ENCODE measurements around the gene PSMA6. TPM values are rescaled to one million over a fixed set of nuclear protein-coding genes. Genes with fewer than 3 reads are reported as not detected.
"Not testable (repeated sequence)": the region's sequence is repeated elsewhere in the genome, so short reads cannot be mapped to it uniquely, and the experiment has no call there.

Gene PSMA6
- total RNA-seq, 1 experiment from 2014 or later: 325 TPM

GRCh38 chr14:35306114-35306513, 13.9 kb downstream of the PSMA6 start:
- H3K27me3 ChIP-seq (replicated peaks): no peaks in the 10 kb centered on the region
- H3K36me3 ChIP-seq: peaks cover 41% of the 10 kb centered on the region
- H3K4me3 ChIP-seq: no peak overlapping the region
- no peak for DNase-seq (ENCODE audit: low read depth in 1 of 2, low spot score in 2 of 2)
- H3K9me3 ChIP-seq (replicated peaks): no peaks in the 10 kb centered on the region
- H3K4me1 ChIP-seq (replicated peaks): no peaks in the 10 kb centered on the region
- no peak overlapping the region for H3K27ac ChIP-seq

GRCh38 chr14:35317820-35318219, 25.6 kb downstream of the PSMA6 start:
- no peak overlapping the region for H3K27ac ChIP-seq
- no peaks in the 10 kb centered on the region for H3K27me3 ChIP-seq (replicated peaks)
- peaks cover 40% of the 10 kb centered on the region for H3K36me3 ChIP-seq
- H3K4me1 ChIP-seq (replicated peaks): peaks cover 4% of the 10 kb centered on the region; the same call in 1 of the 2 replicates
- DNase-seq (ENCODE audit: low read depth in 1 of 2, low spot score in 2 of 2): no peak
- H3K4me3 ChIP-seq: no peak overlapping the region
- no peaks in the 10 kb centered on the region for H3K9me3 ChIP-seq (replicated peaks)

- Histone ChIP-seq H3K9me3 (replicated peaks) (no peaks in the 10 kb centered on the region), H3K4me3 (no peak overlapping the region), H3K27ac (no peak overlapping the region), H3K4me1 (replicated peaks) (peaks cover 4% of the 10 kb centered on the region; the same call in 1 of the 2 replicates), H3K36me3 (peaks cover 23% of the 10 kb centered on the region), H3K27me3 (replicated peaks) (no peaks in the 10 kb centered on the region)
- no peak for DNase-seq (ENCODE audit: low read depth in 1 of 2, low spot score in 2 of 2)
Measured at GRCh38 chr14:35319509-35319908, 27.3 kb downstream of the PSMA6 start.

- Histone ChIP-seq H3K36me3 (peaks cover 15% of the 10 kb centered on the region), H3K27me3 (replicated peaks) (no peaks in the 10 kb centered on the region), H3K4me3 (no peak overlapping the region), H3K27ac (no peak overlapping the region), H3K4me1 (replicated peaks) (peaks cover 4% of the 10 kb centered on the region; the same call in 1 of the 2 replicates), H3K9me3 (replicated peaks) (no peaks in the 10 kb centered on the region)
- DNase-seq (ENCODE audit: low read depth in 1 of 2, low spot score in 2 of 2): no peak
Measured at GRCh38 chr14:35320472-35320871, 28.3 kb downstream of the PSMA6 start.

- H3K4me1 ChIP-seq (replicated peaks): no peaks in the 10 kb centered on the region
- no peaks in the 10 kb centered on the region for H3K9me3 ChIP-seq (replicated peaks)
- no peak overlapping the region for H3K4me3 ChIP-seq
- H3K27me3 ChIP-seq (replicated peaks): no peaks in the 10 kb centered on the region
- DNase-seq (ENCODE audit: low read depth in 1 of 2, low spot score in 2 of 2): no peak
- no peak overlapping the region for H3K27ac ChIP-seq
- no peaks in the 10 kb centered on the region for H3K36me3 ChIP-seq
Measured at GRCh38 chr14:35326375-35326774, 34.2 kb downstream of the PSMA6 start.

- Histone ChIP-seq H3K4me3 (no peak overlapping the region), H3K9me3 (replicated peaks) (no peaks in the 10 kb centered on the region), H3K27ac (no peak overlapping the region), H3K4me1 (replicated peaks) (no peaks in the 10 kb centered on the region), H3K27me3 (replicated peaks) (no peaks in the 10 kb centered on the region), H3K36me3 (no peaks in the 10 kb centered on the region)
- peak in 1 of 2 experiments; percentile 36 for DNase-seq (ENCODE audit: low read depth in 1 of 2, low spot score in 2 of 2)
Measured at GRCh38 chr14:35331605-35332516, 39.7 kb downstream of the PSMA6 start.

- Histone ChIP-seq H3K27ac (no peak overlapping the region), H3K4me3 (no peak overlapping the region), H3K9me3 (replicated peaks) (no peaks in the 10 kb centered on the region), H3K36me3 (no peaks in the 10 kb centered on the region), H3K4me1 (replicated peaks) (no peaks in the 10 kb centered on the region), H3K27me3 (replicated peaks) (no peaks in the 10 kb centered on the region)
- peak in 1 of 2 experiments; percentile 22 for DNase-seq (ENCODE audit: low read depth in 1 of 2, low spot score in 2 of 2)
Measured at GRCh38 chr14:35332517-35333263, 40.5 kb downstream of the PSMA6 start.

GRCh38 chr14:35333264-35333730, 41.1 kb downstream of the PSMA6 start:
- Histone ChIP-seq H3K9me3 (replicated peaks) (no peaks in the 10 kb centered on the region), H3K4me1 (replicated peaks) (no peaks in the 10 kb centered on the region), H3K4me3 (no peak overlapping the region), H3K27me3 (replicated peaks) (no peaks in the 10 kb centered on the region), H3K27ac (no peak overlapping the region), H3K36me3 (no peaks in the 10 kb centered on the region)
- peak in 1 of 2 experiments; percentile 12 for DNase-seq (ENCODE audit: low read depth in 1 of 2, low spot score in 2 of 2)

- Histone ChIP-seq H3K4me1 (replicated peaks) (no peaks in the 10 kb centered on the region), H3K9me3 (replicated peaks) (no peaks in the 10 kb centered on the region), H3K27me3 (replicated peaks) (no peaks in the 10 kb centered on the region), H3K36me3 (no peaks in the 10 kb centered on the region), H3K27ac (no peak overlapping the region), H3K4me3 (no peak overlapping the region)
- DNase-seq (ENCODE audit: low read depth in 1 of 2, low spot score in 2 of 2): peak in 1 of 2 experiments; percentile 31
Measured at GRCh38 chr14:35333797-35334743, 41.9 kb downstream of the PSMA6 start.

GRCh38 chr14:35335388-35336092, 43.4 kb downstream of the PSMA6 start:
- peak in 1 of 2 experiments; percentile 21 for DNase-seq (ENCODE audit: low read depth in 1 of 2, low spot score in 2 of 2)
- Histone ChIP-seq H3K4me1 (replicated peaks) (no peaks in the 10 kb centered on the region), H3K36me3 (no peaks in the 10 kb centered on the region), H3K9me3 (replicated peaks) (no peaks in the 10 kb centered on the region), H3K4me3 (no peak overlapping the region), H3K27me3 (replicated peaks) (no peaks in the 10 kb centered on the region), H3K27ac (no peak overlapping the region)

GRCh38 chr14:35336171-35336493, 44.0 kb downstream of the PSMA6 start:
- not testable (repeated sequence) for H3K4me3 ChIP-seq; H3K27me3 ChIP-seq (replicated peaks); H3K9me3 ChIP-seq (replicated peaks); H3K4me1 ChIP-seq (replicated peaks); H3K27ac ChIP-seq; H3K36me3 ChIP-seq; DNase-seq (ENCODE audit: low read depth in 1 of 2, low spot score in 2 of 2)

- Histone ChIP-seq H3K4me1 (replicated peaks) (peaks cover 8% of the 10 kb centered on the region), H3K27ac (no peak overlapping the region), H3K27me3 (replicated peaks) (no peaks in the 10 kb centered on the region), H3K36me3 (no peaks in the 10 kb centered on the region), H3K4me3 (no peak overlapping the region), H3K9me3 (replicated peaks) (no peaks in the 10 kb centered on the region)
- DNase-seq (ENCODE audit: low read depth in 1 of 2, low spot score in 2 of 2): peak in 1 of 2 experiments; percentile 35
Measured at GRCh38 chr14:35336494-35337268, 44.5 kb downstream of the PSMA6 start.
